T-helper 2 cell (primary cell): ENCODE measurements around the gene SIRPA.
A peak's percentile ranks its signal among the peaks of the same experiment; 100 is the strongest.

Experiments
- DNase-seq, 5 experiments: peaks; one replicate each; pipeline versions ENCODE4 v3.0.0 to v3.0.0-alpha.2; 2012 to 2022

Gene SIRPA

GRCh38 chr20:1952737-1953530 lies 57.7 kb downstream of the SIRPA start:
- no peak for DNase-seq

- DNase-seq: no peak
These were observed 58.4 kb downstream of the SIRPA start for GRCh38 chr20:1953621-1954020.

GRCh38 chr20:1955217-1955616 lies 60.0 kb downstream of the SIRPA start:
- no peak for DNase-seq

GRCh38 chr20:1958426-1958825 lies 63.2 kb downstream of the SIRPA start:
- DNase-seq: no peak

DNA sequence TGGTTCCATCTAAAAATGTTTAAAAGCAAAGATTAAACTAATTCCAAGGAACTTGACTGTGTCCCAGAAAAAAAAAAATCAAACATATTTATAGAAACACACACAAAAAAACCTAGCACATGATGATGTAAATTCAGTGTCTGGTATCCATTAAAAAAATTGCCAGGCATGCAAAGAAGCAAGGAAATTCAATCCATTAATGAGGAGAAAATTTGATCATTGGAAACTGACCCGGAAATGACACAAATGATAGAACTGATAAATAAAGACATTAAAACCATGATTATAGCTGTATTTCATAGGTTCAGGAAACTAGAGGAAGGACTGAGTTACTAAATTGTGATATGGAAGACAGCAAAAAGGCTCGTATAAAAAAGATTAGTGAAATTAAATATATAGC lies 63.9 kb downstream of the SIRPA start:
- no peak for DNase-seq

- DNase-seq: no peak
These were observed 66.2 kb downstream of the SIRPA start for GRCh38 chr20:1961374-1961773.

DNA sequence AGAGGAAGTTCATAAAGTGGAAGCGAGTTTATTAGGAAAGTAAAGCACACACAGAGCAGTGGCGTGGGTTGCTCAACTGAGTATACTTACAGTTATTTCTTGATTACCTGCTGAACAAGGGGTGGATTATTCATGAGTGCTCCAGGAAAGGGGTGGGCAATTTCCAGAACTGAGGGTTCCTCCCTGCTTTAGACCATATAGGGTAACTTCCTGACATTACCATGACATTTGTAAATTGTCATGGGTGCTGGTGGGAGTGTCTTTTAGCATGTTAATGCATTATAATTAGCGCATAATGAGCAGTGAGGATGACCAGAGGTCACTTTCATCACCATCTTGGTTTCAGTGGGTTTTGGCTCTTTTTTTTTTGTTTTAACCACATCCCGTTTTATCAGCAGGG lies 68.9 kb downstream of the SIRPA start:
- DNase-seq: no peak

GRCh38 chr20:1964659-1965405 lies 69.6 kb downstream of the SIRPA start:
- DNase-seq: no peak

- peak; percentile 28 to 79 (median 56) for DNase-seq
These were observed 70.5 kb downstream of the SIRPA start for GRCh38 chr20:1965520-1966351.

DNA sequence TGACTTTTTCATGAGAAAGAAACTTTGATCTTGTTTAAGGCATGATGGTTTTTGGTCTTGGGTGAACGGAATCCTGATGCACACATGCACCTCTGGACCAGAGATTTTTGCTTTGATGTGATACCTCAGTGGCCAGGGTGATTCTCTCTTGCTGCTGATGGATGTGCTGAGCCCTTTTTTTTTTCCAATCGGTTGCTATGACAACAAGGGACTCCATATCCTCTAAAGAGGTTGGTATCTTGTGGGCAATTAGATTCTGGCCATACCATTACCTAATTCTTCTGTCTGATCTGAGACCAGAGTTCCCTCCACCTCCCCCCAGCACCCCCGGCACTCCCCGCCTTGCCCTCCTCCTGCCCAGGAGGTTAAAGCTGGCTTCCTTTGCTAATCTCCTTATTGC lies 73.8 kb downstream of the SIRPA start:
- no peak for DNase-seq

DNA sequence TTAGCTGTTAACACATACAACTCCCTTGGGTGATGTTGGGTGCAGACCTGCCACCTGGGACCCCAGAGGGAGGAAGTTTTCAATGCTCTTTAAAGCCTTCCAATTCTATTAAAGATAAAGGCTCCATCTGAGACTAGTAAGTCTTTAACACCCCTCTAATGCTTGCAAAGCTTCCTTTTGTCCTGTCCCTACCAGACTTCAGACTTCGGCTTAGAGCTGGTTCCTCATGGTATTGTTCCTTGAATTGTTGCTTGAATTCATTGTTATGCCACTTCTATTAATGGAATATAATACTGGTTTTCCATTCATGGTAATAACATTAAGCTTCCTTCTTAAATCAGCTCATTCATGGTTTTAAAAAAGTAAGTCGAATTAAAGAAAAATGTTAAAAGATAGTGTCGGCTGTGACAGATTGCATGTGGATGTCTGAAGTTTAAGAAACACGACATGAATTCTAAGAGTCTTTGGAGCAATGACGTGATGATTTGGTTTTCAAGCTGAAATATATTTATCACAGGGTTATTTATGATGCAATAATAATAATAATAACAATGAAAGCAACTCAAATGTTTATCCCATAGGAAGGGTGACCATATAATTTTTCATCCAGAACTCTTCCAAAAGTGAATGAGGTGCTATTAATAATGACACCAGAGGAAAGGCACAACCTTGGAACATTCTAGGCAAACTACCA lies 76.8 kb downstream of the SIRPA start:
- DNase-seq: no peak

DNA sequence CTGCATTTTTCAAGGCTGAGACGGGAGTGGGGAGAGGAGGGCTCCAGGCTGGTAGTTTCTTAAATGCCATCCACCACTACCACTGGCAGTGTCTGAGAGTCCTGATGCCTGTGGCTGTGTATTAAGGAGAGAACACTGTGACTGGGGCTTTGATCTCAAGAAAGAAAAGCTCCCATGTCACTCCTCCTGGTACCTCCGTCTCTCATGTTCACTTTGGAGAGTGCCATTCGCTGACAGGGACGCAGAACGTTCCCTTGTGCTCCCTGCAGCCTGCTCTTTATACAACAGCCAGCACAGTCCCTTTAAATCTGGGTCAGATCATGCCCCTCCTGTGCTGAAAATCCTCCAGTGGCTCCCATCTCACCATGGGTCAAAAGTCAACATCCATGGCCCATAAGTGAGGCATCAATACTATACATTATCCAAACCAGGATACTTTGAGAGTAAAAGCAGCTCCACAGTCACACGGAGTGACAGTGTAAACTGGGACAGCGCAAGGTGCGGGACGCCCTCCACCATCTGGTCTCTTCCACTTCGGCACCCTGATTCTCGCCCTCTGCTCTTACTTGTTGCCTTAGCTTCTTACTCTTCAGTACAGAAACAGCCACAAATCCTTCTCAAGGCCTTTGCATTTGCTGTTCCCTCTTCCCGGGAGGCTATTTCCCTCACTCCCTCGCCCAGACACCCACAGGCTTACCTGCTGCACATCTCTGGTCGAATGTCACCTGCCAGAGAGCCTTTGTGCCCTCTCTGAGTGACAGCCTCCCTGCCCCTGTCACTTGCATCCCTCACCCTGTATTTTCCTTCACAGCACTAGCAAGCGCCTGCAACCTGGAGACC lies 78.6 kb downstream of the SIRPA start:
- DNase-seq: no peak

GRCh38 chr20:1975291-1975690 lies 80.1 kb downstream of the SIRPA start:
- no peak for DNase-seq

DNA sequence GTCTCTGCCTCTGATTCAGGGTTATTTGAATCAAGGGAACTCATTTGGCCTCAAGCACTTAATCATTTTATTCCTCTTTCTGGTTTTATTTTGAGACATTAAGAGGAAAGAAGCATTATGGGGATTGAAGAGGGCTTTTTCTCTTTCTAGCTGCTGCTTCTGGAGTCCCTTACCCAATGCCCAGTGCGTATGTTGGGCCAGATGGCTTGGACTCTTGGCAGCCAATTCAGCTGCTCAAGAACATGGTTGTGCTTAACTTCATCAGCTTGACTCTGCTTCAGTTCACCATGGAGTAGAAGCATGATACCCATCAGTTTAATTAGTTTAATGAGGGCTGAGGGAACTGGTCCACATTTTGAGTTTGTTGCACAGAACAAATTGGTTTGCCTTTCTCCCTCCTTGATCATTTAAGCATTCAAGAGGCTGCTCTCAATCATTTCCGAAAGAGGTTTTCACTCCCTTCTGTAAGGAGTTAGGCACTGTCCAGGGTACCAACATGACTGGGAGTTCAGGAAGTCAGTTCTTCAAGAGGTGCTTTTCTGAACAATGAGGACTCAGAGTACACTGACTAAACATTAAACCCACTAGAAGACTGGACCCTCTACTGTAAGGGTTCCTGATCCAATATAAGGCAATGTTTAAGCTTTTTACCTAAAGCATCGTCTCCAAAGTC lies 84.0 kb downstream of the SIRPA start:
- no peak for DNase-seq

DNA sequence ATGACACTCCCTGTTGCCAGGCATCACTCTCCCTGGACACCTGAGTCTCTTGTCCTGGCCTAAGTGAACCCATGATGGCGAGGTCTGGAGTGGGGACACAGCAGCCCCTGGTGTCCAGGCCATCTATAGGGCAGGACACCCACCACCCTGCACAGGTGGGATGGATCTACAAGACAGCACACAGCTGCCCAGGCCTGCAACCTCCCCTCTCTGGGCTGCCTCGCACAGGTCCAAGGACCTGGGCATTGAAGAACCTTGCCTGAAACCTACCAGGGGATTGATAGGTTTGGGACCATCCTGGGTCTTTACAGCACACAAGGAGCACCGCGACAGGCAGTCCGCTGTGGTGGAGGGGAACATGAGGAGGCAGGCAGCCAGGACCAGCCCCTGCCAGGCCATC lies 87.5 kb downstream of the SIRPA start:
- no peak for DNase-seq

DNA sequence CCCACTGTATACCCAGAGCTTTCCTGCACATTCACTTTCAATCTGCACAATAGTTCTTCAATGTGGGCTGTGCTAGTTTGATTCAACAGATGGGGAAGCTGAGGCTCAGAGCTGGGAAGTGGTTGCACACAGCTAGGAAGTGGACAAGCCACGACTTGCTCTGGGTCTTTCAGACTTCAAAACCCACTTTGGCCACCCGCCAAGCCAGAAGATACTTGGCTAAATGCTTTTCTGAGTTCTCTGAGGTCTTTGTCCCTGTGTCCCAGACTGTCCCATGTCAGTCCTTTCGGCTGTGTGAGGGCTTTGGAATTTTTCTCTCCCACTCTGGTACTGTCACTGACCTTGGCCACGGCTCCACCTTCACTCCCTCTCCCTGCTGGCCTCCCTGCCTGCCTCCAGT lies 88.1 kb downstream of the SIRPA start:
- no peak for DNase-seq

DNA sequence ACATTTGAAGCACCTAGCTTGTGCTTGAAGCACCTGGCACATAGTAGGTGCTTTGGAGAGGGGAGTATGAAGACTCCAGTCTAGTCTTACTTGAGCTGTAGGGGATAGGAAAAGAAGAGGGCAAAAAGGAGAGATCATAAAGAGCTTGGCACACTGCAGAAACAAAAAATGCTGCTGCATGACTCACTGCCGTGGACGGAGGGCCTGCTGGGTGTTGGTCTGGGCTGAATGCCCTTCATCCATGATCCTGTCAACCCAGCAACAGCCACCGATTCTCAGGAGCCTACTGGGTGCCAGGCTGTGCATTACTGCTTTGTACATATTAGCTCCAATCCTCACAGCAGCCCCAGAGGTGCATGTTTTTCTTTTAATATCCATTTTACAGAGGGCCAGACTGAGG lies 92.6 kb downstream of the SIRPA start:
- DNase-seq: no peak
